ENCODE results near the gene RBP3. TPM values are rescaled to one million over a fixed set of nuclear protein-coding genes. Genes with fewer than 3 reads are reported as not detected.
A peak's percentile ranks its signal among the peaks of the same experiment; 100 is the strongest.

RBP3 gene
- total and polyA plus RNA-seq, 4 donors = not detected

- 91% methylated on average over 14 of the region's 14 CpGs for WGBS
- Histone ChIP-seq H3K9me3 (ENCODE audit: control insufficient read depth in 4 of 4, low read length in 3 of 4) (no peaks in the 10 kb centered on the region), H3K27me3 (ENCODE audit: control insufficient read depth in 4 of 4, insufficient read depth in 4 of 4, low read length in 3 of 4) (no peaks in the 10 kb centered on the region), H3K9ac (ENCODE audit: low read depth in 1 of 2, low read length in 2 of 2) (no peak overlapping the region), H3K4me1 (ENCODE audit: control insufficient read depth in 4 of 4, insufficient read depth in 4 of 4, low read length in 3 of 4) (no peaks in the 10 kb centered on the region), H3K4me3 (ENCODE audit: low read depth in 1 of 3, low read length in 3 of 3) (no peak overlapping the region), H3K36me3 (ENCODE audit: control insufficient read depth in 4 of 4, insufficient read depth in 3 of 4, low read depth in 1 of 4, low read length in 3 of 4) (no peaks in the 10 kb centered on the region), H3K27ac (ENCODE audit: low read depth in 1 of 2, low read length in 2 of 2) (no peak overlapping the region)
- DNase-seq (ENCODE audit: low spot score) = no peak
- TF ChIP-seq YY1 (IDR thresholded peaks at IDR 0.05) (no peak), SP1 (IDR thresholded peaks at IDR 0.05) (no peak), ATF3 (IDR thresholded peaks at IDR 0.05) (no peak), RAD21 (IDR thresholded peaks at IDR 0.05) (no peak), NR2F2 (IDR thresholded peaks at IDR 0.05) (no peak), ZBTB33 (IDR thresholded peaks at IDR 0.05) (no peak), GABPA (IDR thresholded peaks at IDR 0.05 in 1 of 2, conservative IDR thresholded peaks at IDR 0.05 in 1 of 2) (no peak), RXRA (IDR thresholded peaks at IDR 0.05) (no peak)
Measured at GRCh38 chr10:47360419-47361040, 12.4 kb downstream of the RBP3 start.

- H3K4me3 ChIP-seq (ENCODE audit: low read depth in 1 of 3, low read length in 3 of 3) = no peak overlapping the region
- WGBS = 63% methylated on average over 9 of the region's 9 CpGs
- H3K9me3 ChIP-seq (ENCODE audit: control insufficient read depth in 4 of 4, low read length in 3 of 4) = no peaks in the 10 kb centered on the region
- H3K36me3 ChIP-seq (ENCODE audit: control insufficient read depth in 4 of 4, insufficient read depth in 3 of 4, low read depth in 1 of 4, low read length in 3 of 4) = no peaks in the 10 kb centered on the region
- TF ChIP-seq TAF1 (conservative IDR thresholded peaks at IDR 0.05) = no peak
- no peak for TF ChIP-seq FOXA1 (IDR thresholded peaks at IDR 0.05)
- peak; percentile 44 for TF ChIP-seq CTCF (IDR thresholded peaks at IDR 0.05; ENCODE audit: low read depth, low read length, missing input control)
- TF ChIP-seq RAD21 (IDR thresholded peaks at IDR 0.05) = peak; percentile 38 to 64
- TF ChIP-seq FOXA2 (IDR thresholded peaks at IDR 0.05) = no peak
- H3K4me1 ChIP-seq (ENCODE audit: control insufficient read depth in 4 of 4, insufficient read depth in 4 of 4, low read length in 3 of 4) = no peaks in the 10 kb centered on the region
- no peaks in the 10 kb centered on the region for H3K27me3 ChIP-seq (ENCODE audit: control insufficient read depth in 4 of 4, insufficient read depth in 4 of 4, low read length in 3 of 4)
- no peak overlapping the region for H3K9ac ChIP-seq (ENCODE audit: low read depth in 1 of 2, low read length in 2 of 2)
- peak; percentile 58 for DNase-seq (ENCODE audit: low spot score)
- H3K27ac ChIP-seq (ENCODE audit: low read depth in 1 of 2, low read length in 2 of 2) = no peak overlapping the region
Measured at GRCh38 chr10:47361293-47361692, 13.1 kb downstream of the RBP3 start.

GRCh38 chr10:47362199-47362598 is 14.0 kb downstream of the RBP3 start:
- Histone ChIP-seq H3K9ac (ENCODE audit: low read depth in 1 of 2, low read length in 2 of 2) (no peak overlapping the region), H3K27ac (ENCODE audit: low read depth in 1 of 2, low read length in 2 of 2) (no peak overlapping the region), H3K4me1 (ENCODE audit: control insufficient read depth in 4 of 4, insufficient read depth in 4 of 4, low read length in 3 of 4) (no peaks in the 10 kb centered on the region), H3K27me3 (ENCODE audit: control insufficient read depth in 4 of 4, insufficient read depth in 4 of 4, low read length in 3 of 4) (no peaks in the 10 kb centered on the region), H3K36me3 (ENCODE audit: control insufficient read depth in 4 of 4, insufficient read depth in 3 of 4, low read depth in 1 of 4, low read length in 3 of 4) (no peaks in the 10 kb centered on the region), H3K4me3 (ENCODE audit: low read depth in 1 of 3, low read length in 3 of 3) (no peak overlapping the region), H3K9me3 (ENCODE audit: control insufficient read depth in 4 of 4, low read length in 3 of 4) (no peaks in the 10 kb centered on the region)
- WGBS = 91% methylated on average over 3 of the region's 3 CpGs
- no peak for DNase-seq (ENCODE audit: low spot score)
- no peak for TF ChIP-seq FOXA2 (IDR thresholded peaks at IDR 0.05)
- no peak for TF ChIP-seq ZBTB33 (IDR thresholded peaks at IDR 0.05)
- no peak for TF ChIP-seq ATF3 (IDR thresholded peaks at IDR 0.05)
- no peak for TF ChIP-seq JUND (IDR thresholded peaks at IDR 0.05)
- TF ChIP-seq RXRA (IDR thresholded peaks at IDR 0.05) = no peak
- no peak for TF ChIP-seq MAX (IDR thresholded peaks at IDR 0.05)
- no peak for TF ChIP-seq TAF1 (conservative IDR thresholded peaks at IDR 0.05)
- no peak for TF ChIP-seq CTCF (IDR thresholded peaks at IDR 0.05; ENCODE audit: low read depth, low read length, missing input control)
- TF ChIP-seq YY1 (IDR thresholded peaks at IDR 0.05) = no peak
- TF ChIP-seq GABPA (IDR thresholded peaks at IDR 0.05 in 1 of 2, conservative IDR thresholded peaks at IDR 0.05 in 1 of 2) = no peak
- TF ChIP-seq EGR1 (IDR thresholded peaks at IDR 0.05; ENCODE audit: low read depth in 2 of 2) = no peak
- TF ChIP-seq RAD21 (IDR thresholded peaks at IDR 0.05) = no peak
